Posterior vena cava (tissue), 2 donors: ENCODE measurements around the gene TALDO1. TPM values are rescaled to one million over a fixed set of nuclear protein-coding genes. Genes with fewer than 3 reads are reported as not detected.

Experiments
- DNase-seq: peaks from one replicate; pipeline ENCODE4 v3.0.0-alpha.2; 2020; ENCODE audit warnings: low spot score
- intact Hi-C, 2 donors: fragments of 100-400 bp; cut with DNase I; formaldehyde crosslinking; loops; one replicate each; pipeline versions ENCODE4 v1.14.1 to v1.14.2; 2022 to 2023
- long read RNA-seq, 2 donors: library from polyadenylated mRNA; unstranded; transcript quantifications; one replicate each; pipeline ENCODE4 v2.0.0, GENCODE V29; 2020 to 2021
- total RNA-seq, 2 donors: library from RNA; stranded (reverse); fragmentation: NEBNext Ultra II Directional; extraction: Animal tissue kit (Norgen Biotek cat#: 25700); gene quantifications; one replicate each; pipeline ENCODE4 v1.2.1, GENCODE V29; 2021
- donor health status: DM: yes; HTN: yes; CAD: no.
- donor health status: DM: yes; HTN: yes; CAD: no.

Gene TALDO1
- total RNA-seq, result 100 to 1,000 TPM in 1 of 2 donors, 10 to 100 TPM in 1; 76.8 to 109 TPM
- long read RNA-seq, donor 1, transcript TALDO1-201 (8 exons, 1,346 nt), result major isoform, 24 of 27 reads
- long read RNA-seq, donor 1, partial matches to known transcripts, result 1 of 27 reads
- long read RNA-seq, donor 1, other reads (novel, unspliced or antisense), result 1 of 27 reads
- long read RNA-seq, donor 2, transcript TALDO1-201 (8 exons, 1,346 nt), result major isoform, 227 of 243 reads
- long read RNA-seq, donor 2, partial matches to known transcripts, result 10 of 243 reads
- long read RNA-seq, donor 2, other reads (novel, unspliced or antisense), result 2 of 243 reads

DNA sequence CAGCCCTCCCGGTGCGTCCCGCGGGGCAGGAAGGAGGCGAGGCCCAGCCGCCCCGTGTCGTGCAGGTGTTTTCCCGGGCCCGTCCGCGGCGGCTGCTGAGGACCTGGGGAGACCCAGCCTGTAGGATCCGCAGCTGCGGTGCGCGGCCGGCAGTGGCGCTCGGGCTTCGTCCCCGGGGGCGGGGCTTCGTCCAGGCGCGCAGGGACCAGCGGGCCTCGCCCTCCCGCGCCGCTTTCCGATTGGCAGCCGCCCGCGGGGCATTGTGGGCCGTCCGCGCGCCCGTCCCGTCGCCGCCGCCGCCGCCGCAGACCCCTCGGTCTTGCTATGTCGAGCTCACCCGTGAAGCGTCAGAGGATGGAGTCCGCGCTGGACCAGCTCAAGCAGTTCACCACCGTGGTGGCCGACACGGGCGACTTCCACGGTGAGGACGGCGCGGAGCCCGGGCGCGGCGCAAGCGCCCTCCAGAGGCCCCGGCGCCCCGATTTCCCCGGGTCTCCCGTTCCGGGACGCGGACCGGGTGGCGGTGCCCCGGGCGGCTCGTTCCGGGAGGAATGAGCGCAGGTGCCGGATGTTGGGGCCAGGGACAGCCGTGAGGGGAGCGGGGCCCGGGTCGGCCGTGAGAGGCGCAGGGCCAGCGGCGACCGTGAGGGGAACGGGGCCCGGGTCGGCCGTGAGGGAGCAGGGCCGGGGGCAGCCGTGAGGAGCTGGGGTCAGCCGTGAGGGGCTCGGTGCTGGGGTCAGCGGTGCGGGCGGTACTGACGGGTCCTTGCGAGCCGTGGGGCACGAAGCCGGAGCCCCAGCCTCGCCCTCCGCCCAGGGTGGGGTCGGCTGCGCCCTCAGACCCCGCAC lies at the start of gene TALDO1:
Gene TALDO1 (plus strand): TSS at position 307 of the 849 bp plus-strand sequence. CDS start 18 bp downstream, at position 325.
- intact Hi-C loops, result loop anchor here in 1 of 2 donors (10.0 kb wide), 1 partner anchor 57 kb away; the partner anchor contains the start of genes PIDD1 and RPLP2
- peak; percentile 97 for DNase-seq

DNA sequence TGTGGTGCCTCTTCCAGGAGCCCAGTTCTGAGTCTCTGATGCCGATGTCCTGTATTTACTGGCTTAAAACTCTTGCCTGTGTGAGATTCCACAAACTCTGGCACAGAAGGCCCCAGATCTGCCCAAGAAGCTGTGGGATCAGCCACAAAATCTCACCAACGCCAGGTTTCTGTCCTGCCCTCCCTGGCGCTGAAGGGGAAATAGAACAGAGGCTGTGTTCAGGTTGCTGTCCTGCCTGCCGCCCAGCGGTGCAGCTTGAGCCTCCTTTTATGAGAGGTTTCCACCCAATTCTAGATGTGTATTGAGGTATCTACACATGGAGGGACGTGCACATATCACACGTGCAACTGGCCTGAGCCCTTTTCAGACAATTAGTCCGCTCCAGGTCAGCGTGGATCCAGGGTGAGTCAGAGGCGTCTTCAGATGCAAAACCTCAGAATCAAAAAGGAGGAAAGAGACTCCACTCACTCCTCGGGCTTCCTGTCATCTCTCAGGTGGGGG lies 49.4 kb upstream of the TALDO1 start:
- DNase-seq, result no peak
- intact Hi-C loops, result no loop called here

GRCh38 chr11:698493-699115 lies 48.7 kb upstream of the TALDO1 start:
- DNase-seq, result no peak
- intact Hi-C loops, result no loop called here

GRCh38 chr11:699116-699508 lies 48.2 kb upstream of the TALDO1 start:
- intact Hi-C loops, result no loop called here
- no peak for DNase-seq

DNA sequence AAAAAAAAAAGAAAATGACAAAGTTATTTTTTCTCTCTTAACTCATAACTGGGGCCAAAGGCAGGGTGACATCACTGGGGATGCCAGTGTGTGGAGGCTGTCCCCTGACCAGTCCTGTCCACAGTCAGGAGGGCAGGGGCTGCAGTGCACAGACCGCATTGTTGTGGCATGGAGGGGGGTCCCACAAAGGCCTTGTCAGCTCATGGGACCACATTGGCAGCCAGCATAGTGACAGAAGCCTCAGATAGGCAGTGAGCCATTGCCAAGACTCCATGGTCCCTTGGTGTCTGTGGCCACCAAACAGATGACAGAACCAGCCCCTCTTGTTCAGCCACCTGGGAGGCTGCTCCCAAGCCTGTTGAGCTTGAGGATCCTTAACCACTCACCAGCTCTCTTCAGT lies 47.5 kb upstream of the TALDO1 start:
- intact Hi-C loops, result no loop called here
- DNase-seq, result no peak

DNA sequence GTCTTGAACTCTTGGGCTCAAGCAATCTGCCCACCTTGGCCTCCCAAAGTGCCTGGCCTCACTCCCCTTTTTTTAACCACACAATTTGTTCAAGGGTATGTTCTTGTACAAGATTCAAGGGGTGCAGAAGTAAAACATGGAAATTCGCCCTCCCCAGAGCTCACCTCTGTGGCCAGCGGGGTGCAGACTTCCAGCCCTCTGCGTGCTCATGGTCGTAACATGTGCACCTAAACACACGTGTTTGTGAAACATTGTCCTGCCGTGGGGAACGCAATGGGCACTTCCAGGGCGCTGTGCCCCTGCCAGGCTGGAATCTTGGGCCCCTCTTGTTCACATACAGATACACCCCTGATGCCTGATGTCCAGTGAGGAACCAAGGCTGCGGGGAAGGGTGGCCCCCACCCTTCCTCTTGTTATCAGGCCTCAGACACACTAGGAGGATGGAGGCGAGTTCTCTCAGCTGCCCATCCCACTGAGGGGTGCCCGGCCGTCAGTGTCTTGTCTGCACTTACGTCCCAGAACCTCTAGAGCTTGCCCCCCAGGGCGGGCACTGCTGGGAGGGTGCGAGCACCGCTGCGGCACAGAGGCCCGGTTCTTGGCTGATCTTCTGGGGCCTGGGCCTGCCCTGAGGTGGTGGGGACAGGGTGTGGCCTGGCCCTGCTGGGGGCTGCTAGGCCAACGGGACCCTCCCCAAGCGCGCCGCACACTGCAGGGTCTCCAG lies 45.4 kb upstream of the TALDO1 start:
- DNase-seq, result no peak
- intact Hi-C loops, result no loop called here

DNA sequence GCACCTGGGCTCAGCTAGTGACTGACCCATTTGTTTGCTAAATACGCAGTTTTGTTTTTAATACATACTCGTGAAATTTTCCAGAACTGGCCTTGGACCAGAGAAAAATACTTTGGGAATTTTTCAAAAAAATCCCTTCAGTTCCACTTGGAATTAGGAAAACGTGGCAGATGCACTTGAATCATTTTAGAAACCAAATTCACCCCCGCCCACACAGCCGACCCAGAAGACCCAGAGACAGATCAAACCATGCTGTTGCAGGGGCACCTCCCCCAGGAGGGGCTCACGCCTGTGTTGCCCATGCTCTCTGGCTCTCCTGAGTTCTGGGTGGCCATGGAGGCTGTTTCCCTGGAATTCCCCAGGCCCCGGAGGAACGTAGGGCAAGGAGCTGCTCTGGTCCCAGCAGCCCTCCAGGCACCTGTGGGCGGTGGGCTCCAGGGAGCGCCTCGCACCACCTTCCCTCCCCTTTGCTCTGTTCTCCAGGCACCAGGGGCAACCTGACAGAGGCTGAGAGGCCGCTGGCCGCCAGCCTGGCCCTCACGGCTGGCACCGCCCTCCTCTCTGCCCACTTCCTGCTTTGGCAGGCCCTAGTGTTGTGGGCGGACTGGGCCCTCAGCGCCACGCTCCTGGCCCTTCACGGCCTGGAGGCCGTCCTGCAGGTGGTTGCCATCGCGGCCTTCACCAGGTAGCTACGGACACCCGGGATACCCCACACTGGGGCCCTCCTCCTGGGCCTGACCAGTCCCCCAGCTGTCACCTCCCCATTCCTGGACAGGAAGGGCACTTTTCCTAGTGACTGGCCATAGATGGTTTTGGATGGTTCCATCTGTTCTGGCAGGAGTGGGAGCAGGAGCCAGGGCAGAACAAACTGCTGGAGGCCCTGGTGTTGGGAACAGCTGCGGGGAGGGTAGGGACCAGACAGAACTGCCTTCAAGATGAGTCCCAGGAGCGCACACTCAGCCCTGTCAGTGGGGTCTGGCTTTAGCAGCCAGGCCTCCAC lies 44.5 kb upstream of the TALDO1 start:
- DNase-seq, result no peak
- intact Hi-C loops, result no loop called here

DNA sequence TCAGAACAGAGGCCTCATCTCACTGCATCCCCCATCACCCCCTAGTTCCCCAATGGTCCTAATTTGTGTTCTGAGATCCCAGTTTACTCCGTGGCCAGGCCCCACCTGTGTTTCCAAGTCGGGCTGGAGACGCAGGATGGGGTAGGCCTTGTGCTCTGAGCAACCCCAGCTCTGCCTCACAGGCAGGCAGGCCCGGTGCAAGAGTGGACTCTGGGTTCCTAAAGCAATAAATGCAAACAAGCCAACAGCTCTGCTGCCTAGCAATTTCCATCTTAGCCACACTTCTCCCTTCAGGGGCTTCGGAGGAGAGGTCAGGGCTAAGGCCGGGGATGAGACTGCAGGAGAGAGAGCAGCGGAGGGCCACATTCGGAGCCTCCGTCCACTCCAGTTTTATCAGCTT lies 43.8 kb upstream of the TALDO1 start:
- intact Hi-C loops, result no loop called here

DNA sequence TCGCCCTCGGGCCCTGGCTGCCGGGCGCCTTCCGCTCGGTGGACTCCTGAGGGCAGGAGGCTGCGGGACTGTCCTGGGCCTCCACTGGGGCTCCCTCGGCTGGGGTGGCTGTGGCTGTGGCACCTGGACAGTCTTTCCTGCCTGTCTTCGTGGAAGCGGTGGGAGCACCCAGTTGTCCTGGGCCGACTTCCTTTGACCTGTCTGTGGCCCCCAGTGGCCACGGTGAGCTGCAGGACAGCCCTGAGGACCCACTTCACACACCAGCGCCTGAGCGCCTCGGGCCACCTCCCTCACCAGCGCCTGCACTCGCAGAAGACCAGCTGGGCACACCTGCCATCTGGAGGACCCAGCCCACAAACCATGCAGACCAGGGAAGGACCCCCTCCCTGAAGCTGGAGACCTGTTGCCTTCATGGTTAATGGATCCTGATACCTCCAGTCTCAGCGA lies 43.0 kb upstream of the TALDO1 start:
- no peak for DNase-seq
- intact Hi-C loops, result loop anchor here in 1 of 2 donors (1.0 kb wide), 1 partner anchor 37 kb away; no protein-coding TSS in a partner anchor

More for the DNA sequence above, 43.8 kb upstream of the TALDO1 start:
- DNase-seq, result no peak

DNA sequence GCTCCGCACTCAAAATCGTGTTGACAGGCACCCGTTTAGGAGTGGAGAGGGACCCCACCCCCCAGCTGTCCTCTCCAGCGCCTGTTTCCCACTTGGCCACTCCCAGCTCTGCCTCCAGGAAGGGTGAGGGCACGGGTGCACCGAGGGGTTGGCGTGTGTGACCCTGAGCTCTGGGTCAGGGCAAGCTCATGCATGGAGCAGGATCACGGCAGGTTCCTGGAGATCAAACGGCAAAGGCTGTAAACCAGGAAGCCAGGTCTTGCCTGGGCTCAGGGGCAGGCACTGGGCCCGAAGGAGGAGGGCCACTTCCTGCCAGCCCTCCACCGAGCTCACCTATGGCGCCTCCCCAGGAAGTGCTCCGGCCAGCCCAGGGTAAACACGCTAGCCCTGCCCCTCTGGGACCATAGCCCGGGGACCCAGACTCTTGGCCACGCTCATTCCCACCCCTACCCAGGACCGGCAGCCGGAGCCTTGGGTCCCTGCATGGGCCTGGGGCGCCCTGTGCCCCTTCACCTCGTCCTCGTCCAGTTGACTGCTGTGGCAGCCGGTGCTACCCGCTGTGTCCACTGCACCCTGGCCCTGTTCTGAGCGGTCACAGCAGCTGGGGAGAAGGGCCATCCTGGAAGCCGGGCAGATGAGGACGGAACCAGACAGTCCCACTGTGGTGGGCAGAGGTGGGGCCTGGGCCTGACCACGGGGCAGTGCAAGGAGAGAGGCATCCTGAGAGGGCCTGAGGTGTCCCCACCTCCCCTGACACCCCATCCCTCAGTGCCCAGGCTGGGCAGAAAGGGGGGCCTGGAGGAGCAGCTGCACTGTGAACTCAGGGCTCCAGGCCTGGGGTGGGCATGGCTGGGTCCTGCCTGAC lies 42.3 kb upstream of the TALDO1 start:
- DNase-seq, result no peak
- intact Hi-C loops, result loop anchor here in 1 of 2 donors (1.0 kb wide), 1 partner anchor 36 kb away; no protein-coding TSS in a partner anchor

DNA sequence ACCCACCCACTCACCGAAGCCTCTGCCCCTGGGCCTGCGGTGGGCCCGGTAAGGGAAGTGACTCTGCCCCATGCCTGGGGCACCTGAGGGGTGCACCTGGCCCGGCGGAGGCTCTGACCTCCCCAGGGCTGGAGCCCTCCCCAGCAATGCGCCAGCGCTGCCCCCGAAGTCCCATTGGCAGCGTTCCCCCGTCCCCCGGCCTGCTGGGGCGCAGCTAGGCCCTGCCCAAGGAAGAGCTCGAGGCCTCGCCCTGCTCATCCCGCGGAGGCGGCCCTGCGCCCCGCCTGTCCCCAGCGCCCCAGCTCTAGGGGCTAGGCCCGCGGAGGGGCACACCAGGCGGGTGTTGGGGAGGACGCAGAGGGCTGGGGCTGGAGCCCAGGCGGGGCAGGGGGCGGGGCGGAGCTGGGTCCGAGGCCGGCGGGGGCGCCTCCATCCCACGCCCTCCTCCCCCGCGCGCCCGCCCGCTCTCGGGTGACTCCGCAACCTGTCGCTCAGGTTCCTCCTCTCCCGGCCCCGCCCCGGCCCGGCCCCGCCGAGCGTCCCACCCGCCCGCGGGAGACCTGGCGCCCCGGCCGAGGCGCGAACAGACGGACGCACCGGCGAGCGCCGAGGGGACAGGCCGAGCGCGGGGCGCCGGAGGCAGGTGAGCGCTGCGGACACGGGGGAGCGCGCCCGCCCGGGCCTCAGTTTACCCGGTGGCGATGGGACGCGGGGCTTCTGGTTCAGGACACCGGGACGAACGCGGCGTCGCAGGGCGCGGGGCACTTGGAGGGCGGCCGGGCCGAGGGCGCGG lies 41.4 kb upstream of the TALDO1 start, which contains the start of gene EPS8L2:
Gene EPS8L2 (plus strand): TSS at position 586 of the 793 bp plus-strand sequence. CDS start 3,177 bp downstream, outside the sequence.
- intact Hi-C loops, result no loop called here
- DNase-seq, result peak; percentile 77

DNA sequence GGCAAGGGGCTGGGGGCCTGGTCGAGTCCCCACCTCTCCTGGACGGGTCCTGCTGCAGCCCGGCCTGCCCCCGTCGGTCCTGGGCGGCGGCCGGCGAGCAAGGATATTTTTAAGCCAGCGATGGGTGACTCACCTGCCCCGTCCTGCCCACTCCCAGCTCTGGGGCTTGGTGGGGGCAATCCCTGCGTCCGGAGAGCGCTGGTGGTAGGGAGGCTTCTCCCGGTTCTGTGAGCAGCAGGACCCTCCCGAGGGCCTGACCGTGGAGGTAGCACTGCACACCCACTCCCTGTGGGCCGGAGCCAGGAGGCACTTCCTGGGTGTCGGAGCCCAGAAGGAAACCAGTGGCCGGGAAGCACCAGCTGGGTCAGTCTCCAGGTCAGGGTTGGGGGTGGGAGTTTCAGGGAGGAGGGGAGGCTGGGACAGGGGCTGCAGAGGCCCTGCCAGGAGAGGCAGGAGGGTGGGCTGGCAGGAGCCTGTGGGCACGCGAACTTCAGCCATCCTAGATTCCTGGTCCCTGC lies 40.8 kb upstream of the TALDO1 start:
- DNase-seq, result no peak
- intact Hi-C loops, result no loop called here

GRCh38 chr11:706957-707816 lies 40.1 kb upstream of the TALDO1 start:
- intact Hi-C loops, result no loop called here

GRCh38 chr11:707817-708420 lies 39.3 kb upstream of the TALDO1 start:
- peak; percentile 81 for DNase-seq
- intact Hi-C loops, result no loop called here

More at GRCh38 chr11:706957-707816, 40.1 kb upstream of the TALDO1 start:
- peak; percentile 81 for DNase-seq
